ENCODE data around the gene C19orf33.

C19orf33 gene

DNA sequence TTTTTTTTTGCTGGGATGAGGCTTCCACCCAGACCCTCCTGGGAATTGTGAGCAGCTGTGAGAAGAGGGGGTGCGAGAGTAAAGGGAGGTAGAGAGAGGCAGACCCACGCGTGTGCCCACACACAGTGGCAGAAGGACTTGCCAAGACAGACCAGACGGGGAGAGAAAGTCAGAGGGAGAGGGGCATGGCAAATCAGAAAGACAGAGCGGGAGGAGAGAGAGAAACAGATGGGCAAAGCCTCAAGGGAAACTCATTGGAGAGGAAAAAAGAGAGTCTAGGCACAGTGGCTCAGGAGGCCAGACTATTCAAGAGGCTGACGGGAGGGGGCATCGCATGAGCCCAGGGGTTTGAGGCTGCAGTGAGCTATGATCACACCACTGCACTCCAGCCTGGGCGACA is 48.6 kb downstream of the C19orf33 start:
- H3K36me3 ChIP-seq (replicated peaks; ENCODE audit: low read depth, low read length), result no peaks in the 10 kb centered on the region
- TF ChIP-seq, protein P1, sequence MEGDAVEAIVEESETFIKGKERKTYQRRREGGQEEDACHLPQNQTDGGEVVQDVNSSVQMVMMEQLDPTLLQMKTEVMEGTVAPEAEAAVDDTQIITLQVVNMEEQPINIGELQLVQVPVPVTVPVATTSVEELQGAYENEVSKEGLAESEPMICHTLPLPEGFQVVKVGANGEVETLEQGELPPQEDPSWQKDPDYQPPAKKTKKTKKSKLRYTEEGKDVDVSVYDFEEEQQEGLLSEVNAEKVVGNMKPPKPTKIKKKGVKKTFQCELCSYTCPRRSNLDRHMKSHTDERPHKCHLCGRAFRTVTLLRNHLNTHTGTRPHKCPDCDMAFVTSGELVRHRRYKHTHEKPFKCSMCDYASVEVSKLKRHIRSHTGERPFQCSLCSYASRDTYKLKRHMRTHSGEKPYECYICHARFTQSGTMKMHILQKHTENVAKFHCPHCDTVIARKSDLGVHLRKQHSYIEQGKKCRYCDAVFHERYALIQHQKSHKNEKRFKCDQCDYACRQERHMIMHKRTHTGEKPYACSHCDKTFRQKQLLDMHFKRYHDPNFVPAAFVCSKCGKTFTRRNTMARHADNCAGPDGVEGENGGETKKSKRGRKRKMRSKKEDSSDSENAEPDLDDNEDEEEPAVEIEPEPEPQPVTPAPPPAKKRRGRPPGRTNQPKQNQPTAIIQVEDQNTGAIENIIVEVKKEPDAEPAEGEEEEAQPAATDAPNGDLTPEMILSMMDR (IDR thresholded peaks at IDR 0.05; ENCODE audit: low read depth, low read length), result no peak
- TF ChIP-seq EZH2phosphoT487 (IDR thresholded peaks at IDR 0.05; ENCODE audit: low read depth), result no peak
- no peak overlapping the region for H3K9ac ChIP-seq (ENCODE audit: low read length)
- no peak overlapping the region for H3K27ac ChIP-seq (ENCODE audit: low read length)
- H3K4me1 ChIP-seq (ENCODE audit: low read length), result no peaks in the 10 kb centered on the region
- H3K79me2 ChIP-seq (ENCODE audit: low read length), result no peaks in the 10 kb centered on the region
- no peak overlapping the region for H2AFZ ChIP-seq (ENCODE audit: low read depth, low read length)
- no peaks in the 10 kb centered on the region for H3K9me3 ChIP-seq (ENCODE audit: insufficient read depth, low read length)
- H3K4me3 ChIP-seq (ENCODE audit: low read length), result no peak overlapping the region
- no peak overlapping the region for H3K4me2 ChIP-seq (ENCODE audit: low read length)
- H3K27me3 ChIP-seq (ENCODE audit: low read depth, low read length), result no peaks in the 10 kb centered on the region
- H4K20me1 ChIP-seq (ENCODE audit: insufficient read depth, low read length), result no peaks in the 10 kb centered on the region
